Right lobe of liver (tissue), 4 donors: ENCODE results near the gene LHX8.

Source experiments
- CTCF ChIP-seq, 4 donors: fragments of 200-600 bp in 3 of 4; fragments of 450-650 bp in 1 of 4; IDR thresholded peaks; one replicate each; pipeline versions ENCODE4 v1.5.1 to v1.8.0; 2016 to 2022; ENCODE audit warnings: antibody characterized with exemption in 4 of 4, mild to moderate bottlenecking in 2 of 4
- POLR2A ChIP-seq: fragments of 450-650 bp; IDR thresholded peaks from one replicate; pipeline ENCODE4 v1.6.1; 2017; ENCODE audit warnings: antibody characterized with exemption, mild to moderate bottlenecking
- donor health status: DM: no; HTN: no; CAD: no.
- donor health status: DM: no; HTN: no; CAD: no.
- donor health status: DM: no; HTN: yes; CAD: no.

- TF ChIP-seq CTCF (IDR thresholded peaks at IDR 0.05) (no peak), POLR2A (no peak)
Observed at GRCh38 chr1:75131565-75132241, 2.5 kb upstream of the LHX8 start.
